ENCODE measurements around the gene SLC28A1.

Gene SLC28A1

DNA sequence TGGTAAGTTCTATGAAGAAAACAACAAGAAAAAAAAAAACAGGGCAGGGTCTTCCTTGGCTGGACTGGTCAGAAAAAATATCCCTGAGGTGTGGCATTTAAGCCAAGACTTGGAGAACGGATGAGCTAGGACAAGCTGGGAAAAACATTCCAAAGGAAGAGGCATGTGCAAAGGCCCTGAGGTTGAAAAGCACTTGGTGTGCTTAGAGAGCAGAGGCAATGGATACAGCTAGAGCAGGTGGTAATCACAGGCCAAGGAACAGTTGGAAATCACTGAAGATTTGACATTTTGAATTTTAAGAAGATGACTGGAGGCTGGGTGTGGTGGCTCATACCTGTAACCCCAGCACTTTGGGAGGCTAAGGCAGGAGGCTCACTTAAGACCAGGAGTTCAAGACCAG lies 54.3 kb downstream of the SLC28A1 start:
- TF ChIP-seq, protein P1, sequence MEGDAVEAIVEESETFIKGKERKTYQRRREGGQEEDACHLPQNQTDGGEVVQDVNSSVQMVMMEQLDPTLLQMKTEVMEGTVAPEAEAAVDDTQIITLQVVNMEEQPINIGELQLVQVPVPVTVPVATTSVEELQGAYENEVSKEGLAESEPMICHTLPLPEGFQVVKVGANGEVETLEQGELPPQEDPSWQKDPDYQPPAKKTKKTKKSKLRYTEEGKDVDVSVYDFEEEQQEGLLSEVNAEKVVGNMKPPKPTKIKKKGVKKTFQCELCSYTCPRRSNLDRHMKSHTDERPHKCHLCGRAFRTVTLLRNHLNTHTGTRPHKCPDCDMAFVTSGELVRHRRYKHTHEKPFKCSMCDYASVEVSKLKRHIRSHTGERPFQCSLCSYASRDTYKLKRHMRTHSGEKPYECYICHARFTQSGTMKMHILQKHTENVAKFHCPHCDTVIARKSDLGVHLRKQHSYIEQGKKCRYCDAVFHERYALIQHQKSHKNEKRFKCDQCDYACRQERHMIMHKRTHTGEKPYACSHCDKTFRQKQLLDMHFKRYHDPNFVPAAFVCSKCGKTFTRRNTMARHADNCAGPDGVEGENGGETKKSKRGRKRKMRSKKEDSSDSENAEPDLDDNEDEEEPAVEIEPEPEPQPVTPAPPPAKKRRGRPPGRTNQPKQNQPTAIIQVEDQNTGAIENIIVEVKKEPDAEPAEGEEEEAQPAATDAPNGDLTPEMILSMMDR (IDR thresholded peaks at IDR 0.05; ENCODE audit: borderline replicate concordance, control extremely low read depth, extremely low read depth, insufficient read depth, missing control alignments) = no peak
- in situ Hi-C loops (cut with MboI; ENCODE audit: low sequenced_read_pairs, unreplicated experiment) = loop anchor here (25.0 kb wide), 1 partner anchor 101 kb away; no protein-coding TSS in a partner anchor
- DNase-seq (ENCODE audit: low spot score) = no peak

DNA sequence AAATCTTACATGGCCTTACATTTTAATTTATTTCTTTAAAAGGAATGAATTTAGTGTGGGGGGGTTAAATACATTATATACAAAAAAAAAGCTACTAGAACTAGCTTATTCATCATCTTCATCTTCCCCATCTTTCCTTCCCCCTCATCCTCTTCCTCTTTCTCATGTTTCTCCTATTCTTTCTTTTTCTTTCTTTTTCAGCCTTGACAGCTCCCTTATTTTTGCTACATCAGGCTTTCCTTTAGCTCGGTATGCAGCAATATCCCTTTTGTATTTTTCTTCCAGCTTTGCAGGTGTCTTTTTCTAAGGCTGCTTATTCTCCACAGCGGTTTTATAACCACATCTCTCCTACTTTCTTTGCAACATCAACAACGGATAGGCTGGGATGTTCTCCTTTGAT lies 55.9 kb downstream of the SLC28A1 start:
- no peak for DNase-seq (ENCODE audit: low spot score)
- TF ChIP-seq, protein P1 (IDR thresholded peaks at IDR 0.05; ENCODE audit: borderline replicate concordance, control extremely low read depth, extremely low read depth, insufficient read depth, missing control alignments) = no peak
- in situ Hi-C loops (cut with MboI; ENCODE audit: low sequenced_read_pairs, unreplicated experiment) = loop anchor here (25.0 kb wide), 1 partner anchor 103 kb away; no protein-coding TSS in a partner anchor

DNA sequence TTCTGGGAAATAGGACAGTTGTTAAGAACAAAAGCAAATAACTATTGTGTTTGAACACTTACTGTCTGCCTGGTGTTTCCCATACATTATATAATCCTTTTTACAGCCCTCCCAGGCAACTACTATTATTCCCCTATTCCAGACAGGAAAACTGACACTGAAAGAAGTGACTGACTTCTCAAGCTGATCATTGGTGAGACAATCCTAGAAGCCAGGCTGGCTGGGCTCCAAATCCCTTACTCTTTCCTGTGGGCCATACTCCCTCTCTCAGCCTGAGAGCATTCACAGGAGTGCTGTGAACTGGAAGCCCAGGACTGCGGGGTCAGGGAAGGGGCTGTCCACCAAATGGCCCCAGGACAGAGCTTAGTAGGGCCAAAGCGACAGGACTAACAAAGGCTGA lies 58.0 kb downstream of the SLC28A1 start:
- TF ChIP-seq, protein P1 (IDR thresholded peaks at IDR 0.05; ENCODE audit: borderline replicate concordance, control extremely low read depth, extremely low read depth, insufficient read depth, missing control alignments) = no peak
- in situ Hi-C loops (cut with MboI; ENCODE audit: low sequenced_read_pairs, unreplicated experiment) = loop anchor here (25.0 kb wide), 1 partner anchor 105 kb away; no protein-coding TSS in a partner anchor
- no peak for DNase-seq (ENCODE audit: low spot score)

DNA sequence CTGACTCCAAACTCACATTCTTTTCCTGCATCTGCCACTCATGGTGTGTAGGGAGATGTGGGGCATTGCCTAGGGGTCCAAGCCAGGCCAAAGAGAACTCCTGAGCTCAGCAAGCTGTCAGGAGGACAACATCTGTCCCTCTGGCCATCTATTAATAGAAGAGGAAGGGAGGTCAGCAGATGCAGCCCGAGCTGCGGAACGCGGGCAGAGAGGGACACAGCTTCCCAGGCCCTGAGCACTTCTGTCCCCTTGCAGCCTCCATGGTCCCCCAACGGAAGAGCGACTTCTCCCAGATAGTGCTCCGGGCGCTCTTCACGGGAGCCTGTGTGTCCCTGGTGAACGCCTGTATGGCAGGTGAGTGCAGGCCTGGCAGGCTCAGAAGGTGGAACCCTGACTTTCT lies 59.8 kb downstream of the SLC28A1 start:
- no peak for DNase-seq (ENCODE audit: low spot score)
- in situ Hi-C loops (cut with MboI; ENCODE audit: low sequenced_read_pairs, unreplicated experiment) = loop anchor here (25.0 kb wide), 1 partner anchor 107 kb away; no protein-coding TSS in a partner anchor
- TF ChIP-seq, protein P1 (IDR thresholded peaks at IDR 0.05; ENCODE audit: borderline replicate concordance, control extremely low read depth, extremely low read depth, insufficient read depth, missing control alignments) = no peak

DNA sequence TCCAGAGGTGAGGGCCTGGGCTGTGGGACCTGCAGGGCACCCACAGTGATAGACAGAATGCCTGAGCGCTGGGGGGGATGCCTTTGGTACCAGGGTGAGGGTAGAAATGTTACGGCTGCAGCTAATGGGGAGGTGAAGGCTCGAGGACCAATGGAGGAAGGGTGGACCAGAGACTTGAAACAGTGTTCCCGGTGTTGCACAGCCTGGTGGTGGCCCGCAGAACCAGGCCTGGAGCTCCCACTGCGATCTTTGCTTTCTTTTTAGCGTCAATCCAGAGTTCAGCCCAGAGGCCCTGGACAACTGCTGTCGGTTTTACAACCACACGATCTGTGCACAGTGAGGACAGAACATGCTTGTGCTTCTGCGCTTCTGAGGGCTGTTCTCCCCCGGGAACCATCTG lies 60.4 kb downstream of the SLC28A1 start:
- TF ChIP-seq, protein P1 (IDR thresholded peaks at IDR 0.05; ENCODE audit: borderline replicate concordance, control extremely low read depth, extremely low read depth, insufficient read depth, missing control alignments) = no peak
- DNase-seq (ENCODE audit: low spot score) = no peak
- in situ Hi-C loops (cut with MboI; ENCODE audit: low sequenced_read_pairs, unreplicated experiment) = loop anchor here (25.0 kb wide), 1 partner anchor 108 kb away; no protein-coding TSS in a partner anchor

DNA sequence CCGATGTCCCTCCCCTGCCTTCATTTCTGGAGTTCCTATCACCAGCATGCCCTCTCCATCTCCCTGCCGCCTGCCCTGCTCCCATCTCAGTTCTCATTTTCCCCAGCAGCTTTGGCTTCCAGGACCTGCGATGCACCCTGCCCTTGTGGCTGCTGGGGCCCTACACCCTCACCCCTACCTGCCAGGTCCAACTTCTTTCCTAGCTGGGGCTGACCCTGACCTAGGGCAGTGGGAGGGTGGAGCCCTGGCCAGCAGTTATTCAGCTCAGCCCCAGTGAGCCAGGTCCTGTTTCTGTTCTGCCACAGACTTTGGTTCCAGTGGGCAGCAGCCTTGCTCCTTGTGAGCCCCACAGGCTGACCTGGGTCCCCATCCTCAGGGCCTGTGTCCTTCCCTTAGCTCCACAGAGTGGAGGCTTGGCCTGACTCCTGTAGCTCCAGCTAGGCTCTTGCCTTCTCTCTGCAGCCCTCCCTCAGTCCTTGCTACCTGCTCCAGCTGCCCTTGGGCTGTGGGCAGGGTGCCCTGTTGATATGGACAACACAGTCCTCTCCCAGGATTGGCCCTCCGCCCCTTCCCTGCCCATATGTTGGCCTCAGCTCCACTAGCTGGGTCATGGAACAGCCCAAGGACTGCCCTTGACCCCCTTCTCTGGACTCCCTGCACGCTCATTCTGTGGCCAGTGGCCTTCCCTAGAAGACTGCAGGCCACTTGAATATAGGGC lies 62.5 kb downstream of the SLC28A1 start:
- in situ Hi-C loops (cut with MboI; ENCODE audit: low sequenced_read_pairs, unreplicated experiment) = loop anchor here (25.0 kb wide), 1 partner anchor 110 kb away; no protein-coding TSS in a partner anchor
- TF ChIP-seq, protein P1 (IDR thresholded peaks at IDR 0.05; ENCODE audit: borderline replicate concordance, control extremely low read depth, extremely low read depth, insufficient read depth, missing control alignments) = no peak
- no peak for DNase-seq (ENCODE audit: low spot score)

Measured in GM13976 (cell line).